HG03460 (cell line): ENCODE data around the gene SCFD2.
A peak's percentile ranks its signal among the peaks of the same experiment; 100 is the strongest.
"Not testable (repeated sequence)": the region's sequence is repeated elsewhere in the genome, so short reads cannot be mapped to it uniquely, and the experiment has no call there.

Experiments used
- ATAC-seq: cut with Tn5 transposase; IDR thresholded peaks from one replicate; pipeline ENCODE4 v1.9.1; 2021; ENCODE audit not compliant: unreplicated experiment

Gene SCFD2

GRCh38 chr4:53365486-53366300 is at the start of gene SCFD2:
Gene SCFD2, minus strand, starts transcription at chr4:53366061.
- peak; percentile 97 for ATAC-seq

GRCh38 chr4:53409479-53409878 is 43.6 kb upstream of the SCFD2 start:
- ATAC-seq: not testable (repeated sequence)

- no peak for ATAC-seq
Measured at GRCh38 chr4:53380221-53380620, 14.4 kb upstream of the SCFD2 start.

- ATAC-seq: peak; percentile 35
Measured at GRCh38 chr4:53378171-53378482, 12.3 kb upstream of the SCFD2 start.

GRCh38 chr4:53377319-53378170 is 11.7 kb upstream of the SCFD2 start, which contains the start of gene FIP1L1:
Gene FIP1L1, plus strand, starts transcription at chr4:53377641. Its CDS starts 198 bp downstream, at chr4:53377839.
- peak; percentile 88 for ATAC-seq

- no peak for ATAC-seq
Measured at GRCh38 chr4:53376900-53377299, 11.0 kb upstream of the SCFD2 start.

GRCh38 chr4:53374777-53375258 is 9.0 kb upstream of the SCFD2 start:
- no peak for ATAC-seq

- no peak for ATAC-seq
Measured at GRCh38 chr4:53371843-53372521, 6.1 kb upstream of the SCFD2 start.

GRCh38 chr4:53371049-53371448 is 5.2 kb upstream of the SCFD2 start:
- ATAC-seq: no peak

GRCh38 chr4:53367721-53368120 is 1.9 kb upstream of the SCFD2 start:
- ATAC-seq: no peak

- peak; percentile 3 for ATAC-seq
Measured at GRCh38 chr4:53366301-53366716, 448 bp upstream of the SCFD2 start.

GRCh38 chr4:53365121-53365485 is 758 bp downstream of the SCFD2 start:
- ATAC-seq: no peak

- no peak for ATAC-seq
Measured at GRCh38 chr4:53364624-53365023, 1.2 kb downstream of the SCFD2 start.

GRCh38 chr4:53362093-53362492 is 3.8 kb downstream of the SCFD2 start:
- ATAC-seq: no peak

GRCh38 chr4:53361451-53361850 is 4.4 kb downstream of the SCFD2 start:
- no peak for ATAC-seq

GRCh38 chr4:53355930-53356521 is 9.8 kb downstream of the SCFD2 start:
- no peak for ATAC-seq

- ATAC-seq: no peak
Measured at GRCh38 chr4:53354012-53354722, 11.7 kb downstream of the SCFD2 start.

GRCh38 chr4:53349091-53349491 is 16.8 kb downstream of the SCFD2 start:
- ATAC-seq: no peak

GRCh38 chr4:53348046-53348445 is 17.8 kb downstream of the SCFD2 start:
- ATAC-seq: no peak
